ENCODE results near the gene WNT9A. TPM values are rescaled to one million over a fixed set of nuclear protein-coding genes. Genes with fewer than 3 reads are reported as not detected.

The WNT9A gene
- total and polyA plus RNA-seq, 12 donors: 0.39 to 27.9 (median 3.8) TPM

DNA sequence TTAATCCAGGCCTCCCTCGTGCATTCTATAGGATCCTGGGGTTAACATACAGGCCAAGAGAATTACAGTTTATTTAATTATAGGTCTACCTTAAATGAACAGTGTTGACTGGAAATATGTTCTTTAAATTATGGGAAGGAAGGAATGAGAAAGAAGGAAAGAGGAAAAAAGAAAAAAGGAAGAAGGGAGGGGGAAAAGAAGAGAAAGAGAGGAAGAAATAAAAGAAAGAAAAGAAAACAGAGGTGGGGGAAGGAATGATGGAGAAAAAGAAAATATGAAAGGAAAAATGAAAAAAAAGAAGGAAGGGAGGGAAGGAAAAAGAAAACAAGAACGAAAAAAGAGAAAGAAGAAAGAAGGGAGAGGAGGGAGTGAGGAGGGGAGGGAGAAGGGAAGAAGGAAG is 38.5 kb downstream of the WNT9A start:
- intact Hi-C loops (cut with DNase I): no loop called here
- Histone ChIP-seq H3K27me3 (no peaks in the 10 kb centered on the region), H3K4me1 (no peaks in the 10 kb centered on the region), H3K36me3 (no peaks in the 10 kb centered on the region), H3K27ac (no peak overlapping the region), H3K9me3 (no peaks in the 10 kb centered on the region), H3K4me3 (no peak overlapping the region)
- ATAC-seq: no peak
- no peak for DNase-seq
- TF ChIP-seq, protein P1, sequence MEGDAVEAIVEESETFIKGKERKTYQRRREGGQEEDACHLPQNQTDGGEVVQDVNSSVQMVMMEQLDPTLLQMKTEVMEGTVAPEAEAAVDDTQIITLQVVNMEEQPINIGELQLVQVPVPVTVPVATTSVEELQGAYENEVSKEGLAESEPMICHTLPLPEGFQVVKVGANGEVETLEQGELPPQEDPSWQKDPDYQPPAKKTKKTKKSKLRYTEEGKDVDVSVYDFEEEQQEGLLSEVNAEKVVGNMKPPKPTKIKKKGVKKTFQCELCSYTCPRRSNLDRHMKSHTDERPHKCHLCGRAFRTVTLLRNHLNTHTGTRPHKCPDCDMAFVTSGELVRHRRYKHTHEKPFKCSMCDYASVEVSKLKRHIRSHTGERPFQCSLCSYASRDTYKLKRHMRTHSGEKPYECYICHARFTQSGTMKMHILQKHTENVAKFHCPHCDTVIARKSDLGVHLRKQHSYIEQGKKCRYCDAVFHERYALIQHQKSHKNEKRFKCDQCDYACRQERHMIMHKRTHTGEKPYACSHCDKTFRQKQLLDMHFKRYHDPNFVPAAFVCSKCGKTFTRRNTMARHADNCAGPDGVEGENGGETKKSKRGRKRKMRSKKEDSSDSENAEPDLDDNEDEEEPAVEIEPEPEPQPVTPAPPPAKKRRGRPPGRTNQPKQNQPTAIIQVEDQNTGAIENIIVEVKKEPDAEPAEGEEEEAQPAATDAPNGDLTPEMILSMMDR (IDR thresholded peaks at IDR 0.05): no peak
- 79 to 80% methylated on average over 2 of the region's 2 CpGs for WGBS, 2 donors

- no peaks in the 10 kb centered on the region for H3K36me3 ChIP-seq
- H3K27ac ChIP-seq: no peak overlapping the region
- TF ChIP-seq, protein P1 (IDR thresholded peaks at IDR 0.05): no peak
- no peaks in the 10 kb centered on the region for H3K9me3 ChIP-seq
- DNase-seq: peak in 1 of 2 donors; percentile 1
- H3K4me3 ChIP-seq: no peak overlapping the region
- intact Hi-C loops (cut with DNase I): no loop called here
- no peak for ATAC-seq
- H3K4me1 ChIP-seq: no peaks in the 10 kb centered on the region
- H3K27me3 ChIP-seq: no peaks in the 10 kb centered on the region
- 83 to 85% methylated on average over 7 of the region's 7 CpGs for WGBS, 2 donors
These were observed 39.4 kb downstream of the WNT9A start for GRCh38 chr1:227908359-227908758.

DNA sequence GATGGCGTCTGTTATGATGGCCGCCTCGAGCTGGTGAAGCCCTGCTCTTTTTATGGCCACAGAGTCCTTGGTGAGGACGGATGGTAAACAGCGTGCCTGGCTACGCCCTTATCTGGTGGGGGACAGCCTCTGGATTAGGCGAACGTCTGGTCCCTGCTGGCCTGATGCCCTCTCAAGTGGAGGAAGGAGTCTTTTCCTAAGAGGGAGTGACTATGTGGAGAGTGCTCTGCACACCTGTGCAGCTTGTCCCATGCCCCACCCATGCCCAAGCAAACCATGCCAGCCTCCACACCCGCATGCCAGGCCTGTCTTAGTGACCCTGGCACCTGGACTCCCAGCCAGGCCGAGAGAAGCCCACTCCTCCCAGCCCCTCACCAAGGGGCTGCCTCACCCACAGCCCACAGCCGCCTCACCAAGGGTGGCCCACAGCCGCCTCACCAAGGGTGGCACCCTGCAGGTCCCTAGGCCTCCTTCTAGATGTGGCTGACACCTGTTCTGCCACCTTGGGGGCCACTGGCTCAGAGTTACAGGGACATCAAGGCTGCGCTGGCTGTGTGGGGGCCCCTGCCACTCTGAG is 40.2 kb downstream of the WNT9A start:
- ATAC-seq: no peak

DNA sequence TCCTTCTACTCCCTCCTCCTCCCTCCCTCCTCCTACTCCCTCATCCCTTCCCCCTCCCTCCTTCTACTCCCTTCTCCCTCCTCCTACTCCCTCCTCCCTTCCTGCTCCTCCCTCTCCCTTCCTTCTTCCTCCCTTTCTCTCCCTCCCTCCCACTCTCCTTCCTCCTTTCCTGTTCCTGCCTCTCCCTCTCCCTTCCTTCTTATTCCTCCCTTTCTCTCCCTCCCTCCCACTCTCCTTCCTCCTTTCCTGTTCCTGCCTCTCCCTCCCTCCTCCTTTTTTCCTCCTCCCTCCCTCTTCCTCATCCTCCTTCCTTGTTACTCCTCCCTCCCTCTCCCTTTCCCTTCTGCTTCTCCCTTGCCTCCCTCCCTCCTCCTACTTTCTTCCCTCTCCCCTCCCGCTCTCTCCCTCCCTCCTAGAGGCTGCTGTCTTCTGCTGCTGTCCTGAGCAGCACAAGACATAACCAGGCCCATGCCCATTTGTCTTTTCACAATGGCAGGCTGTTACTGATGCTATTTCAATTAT is 41.1 kb downstream of the WNT9A start:
- intact Hi-C loops (cut with DNase I): loop anchor here in 1 of 10 donors (2.0 kb wide), 1 partner anchor 14 kb away; no protein-coding TSS in a partner anchor
- Histone ChIP-seq H3K27ac (no peak overlapping the region), H3K36me3 (no peaks in the 10 kb centered on the region), H3K27me3 (no peaks in the 10 kb centered on the region), H3K4me1 (no peaks in the 10 kb centered on the region), H3K9me3 (no peaks in the 10 kb centered on the region), H3K4me3 (no peak overlapping the region)
- DNase-seq (no peak), ATAC-seq (no peak)
- TF ChIP-seq, protein P1 (IDR thresholded peaks at IDR 0.05): no peak
- 100% methylated on average over 1 of the region's 1 CpG for WGBS, 2 donors

More for the DNA sequence above, 40.2 kb downstream of the WNT9A start:
- intact Hi-C loops (cut with DNase I): loop anchor here in 1 of 10 donors (2.0 kb wide), 1 partner anchor 13 kb away; no protein-coding TSS in a partner anchor
- H3K27ac ChIP-seq: no peak overlapping the region
- no peak for DNase-seq
- no peaks in the 10 kb centered on the region for H3K36me3 ChIP-seq
- no peaks in the 10 kb centered on the region for H3K9me3 ChIP-seq
- H3K4me1 ChIP-seq: no peaks in the 10 kb centered on the region
- no peak overlapping the region for H3K4me3 ChIP-seq
- H3K27me3 ChIP-seq: no peaks in the 10 kb centered on the region
- WGBS, 2 donors: 82 to 85% methylated on average over 13 of the region's 13 CpGs
- TF ChIP-seq, protein P1 (IDR thresholded peaks at IDR 0.05): no peak
